GM19372 (cell line): ENCODE data around the gene TTR.

Source experiments
- ATAC-seq: cut with Tn5 transposase; IDR thresholded peaks from one replicate; pipeline ENCODE4 v1.9.1; 2021; ENCODE audit warnings: mild to moderate bottlenecking, low read depth, moderate library complexity; ENCODE audit not compliant: unreplicated experiment

Gene TTR

DNA sequence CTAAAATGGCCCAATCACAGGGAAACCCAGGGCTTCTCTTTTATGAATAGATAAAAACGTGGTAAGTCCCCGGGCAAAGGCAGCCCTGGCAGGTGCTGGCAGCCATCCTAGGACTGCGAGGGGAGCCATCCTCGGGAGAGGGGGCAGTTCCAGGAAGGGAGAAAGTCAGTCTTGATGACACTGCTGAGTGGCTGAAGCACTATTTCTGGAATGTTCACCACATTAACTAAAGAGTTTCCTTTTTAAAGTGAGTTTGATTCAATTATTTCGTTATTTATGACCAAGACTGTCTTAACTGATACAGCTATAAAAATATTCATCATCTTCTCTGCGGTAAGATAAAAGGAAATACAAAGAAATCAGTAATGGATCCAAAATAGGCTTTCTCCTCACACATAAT, 20.4 kb downstream of the TTR start:
- no peak for ATAC-seq

DNA sequence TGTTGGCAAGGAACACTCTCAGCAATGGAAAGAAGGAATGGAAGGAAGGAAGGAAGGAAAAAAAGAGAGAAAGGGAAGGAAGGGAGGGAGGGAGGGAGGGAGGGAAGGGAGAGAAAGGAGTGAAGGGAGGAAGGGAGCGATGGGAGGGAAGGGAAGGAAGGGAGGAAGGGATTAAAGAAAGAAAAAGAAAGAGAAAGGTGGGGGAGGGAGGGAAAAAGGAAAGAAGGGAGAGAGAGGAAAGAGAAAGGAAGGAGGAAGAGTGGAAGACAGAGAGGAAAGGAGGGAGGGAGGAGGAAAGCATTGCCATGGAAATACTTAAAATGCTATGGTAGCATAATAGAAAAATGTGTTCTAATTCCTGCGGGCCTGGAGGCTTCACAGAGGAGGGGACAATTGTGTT, 22.4 kb downstream of the TTR start:
- ATAC-seq = no peak

DNA sequence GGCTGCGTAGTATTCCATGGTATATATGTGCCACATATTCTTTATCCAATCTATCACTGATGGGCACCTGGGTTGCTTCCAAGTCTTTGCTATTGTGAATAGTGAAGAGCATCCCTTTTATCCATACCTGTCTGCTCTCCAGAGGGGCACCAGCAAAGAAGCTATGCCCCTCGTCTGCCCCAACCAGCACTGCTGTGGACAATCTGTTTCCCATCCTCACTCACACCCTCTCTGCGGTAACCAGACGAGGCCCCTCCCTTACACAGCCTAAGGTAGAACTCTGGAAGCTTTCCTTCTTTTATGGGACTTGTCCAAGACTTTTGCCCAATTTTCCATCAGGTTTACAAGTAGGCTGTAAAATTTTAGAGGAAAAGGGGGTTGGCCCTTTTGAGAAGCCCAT, 24.9 kb downstream of the TTR start:
- no peak for ATAC-seq

DNA sequence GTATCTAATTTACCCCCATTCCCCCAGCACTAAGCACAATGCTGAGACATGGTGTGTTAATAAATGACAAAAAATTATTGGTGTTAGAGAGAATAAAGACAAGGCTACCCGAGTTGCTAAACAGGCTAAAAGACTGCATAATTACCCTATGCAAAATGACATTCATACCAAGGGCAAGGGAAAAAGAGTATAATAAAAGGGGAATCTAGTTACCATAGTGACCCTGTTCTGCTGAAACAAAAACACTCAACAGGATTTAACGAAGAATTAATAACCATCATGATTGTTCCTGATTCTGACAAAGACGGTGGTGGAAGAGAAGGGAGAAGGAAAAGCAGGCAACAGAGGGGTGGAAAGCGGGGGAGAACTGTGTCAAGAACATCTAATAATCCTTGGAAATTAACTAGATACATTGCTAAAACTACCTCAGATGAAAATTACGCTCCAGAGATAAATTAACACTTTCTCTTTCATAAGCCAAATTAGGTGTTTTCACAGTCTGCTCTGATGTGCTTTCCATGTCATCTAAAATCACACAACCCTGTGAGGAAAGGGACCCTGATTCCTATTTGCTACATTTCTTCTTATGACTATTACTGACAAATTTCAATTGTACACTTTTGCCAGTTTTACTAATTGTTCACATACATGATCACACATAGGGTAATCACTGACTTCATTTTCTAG, 25.5 kb downstream of the TTR start:
- no peak for ATAC-seq

DNA sequence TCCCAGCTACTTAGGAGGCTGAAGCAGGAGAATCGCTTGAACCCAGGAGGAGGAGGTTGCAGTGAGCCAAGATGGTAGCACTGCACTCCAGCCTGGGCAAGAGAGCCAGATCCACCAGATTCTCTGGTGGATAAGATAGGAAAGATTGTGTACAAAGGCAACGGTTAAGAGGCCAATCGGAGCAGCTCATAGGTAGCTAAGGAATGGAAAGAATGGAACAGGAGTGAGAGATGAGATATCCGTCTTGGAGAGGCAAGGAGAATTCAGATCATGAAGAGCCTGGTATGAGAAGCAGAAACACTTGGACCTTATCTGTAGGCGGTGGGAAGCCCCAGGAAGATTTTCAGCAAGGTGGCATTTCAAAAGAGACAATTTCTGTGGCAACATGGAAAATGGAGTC, 27.1 kb downstream of the TTR start:
- ATAC-seq = no peak

DNA sequence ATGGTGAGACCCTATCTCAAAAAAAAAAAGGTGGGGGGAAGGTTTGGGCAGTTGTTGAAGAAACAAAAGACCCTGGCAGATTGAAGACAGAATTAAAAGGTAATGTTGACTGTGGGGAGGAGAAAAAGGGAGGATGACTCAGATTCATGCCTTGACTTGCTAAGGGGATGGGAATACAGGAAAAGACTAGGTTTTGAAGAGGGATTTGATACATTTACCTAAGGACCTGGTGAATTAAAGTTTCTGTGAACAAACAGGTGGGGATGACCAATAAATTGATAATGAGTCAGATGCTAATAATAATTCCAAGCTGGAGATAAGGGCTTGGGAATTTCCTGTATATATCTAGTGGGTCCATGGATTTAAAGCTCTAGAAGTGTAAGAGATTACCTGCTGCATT, 27.6 kb downstream of the TTR start:
- ATAC-seq = no peak

DNA sequence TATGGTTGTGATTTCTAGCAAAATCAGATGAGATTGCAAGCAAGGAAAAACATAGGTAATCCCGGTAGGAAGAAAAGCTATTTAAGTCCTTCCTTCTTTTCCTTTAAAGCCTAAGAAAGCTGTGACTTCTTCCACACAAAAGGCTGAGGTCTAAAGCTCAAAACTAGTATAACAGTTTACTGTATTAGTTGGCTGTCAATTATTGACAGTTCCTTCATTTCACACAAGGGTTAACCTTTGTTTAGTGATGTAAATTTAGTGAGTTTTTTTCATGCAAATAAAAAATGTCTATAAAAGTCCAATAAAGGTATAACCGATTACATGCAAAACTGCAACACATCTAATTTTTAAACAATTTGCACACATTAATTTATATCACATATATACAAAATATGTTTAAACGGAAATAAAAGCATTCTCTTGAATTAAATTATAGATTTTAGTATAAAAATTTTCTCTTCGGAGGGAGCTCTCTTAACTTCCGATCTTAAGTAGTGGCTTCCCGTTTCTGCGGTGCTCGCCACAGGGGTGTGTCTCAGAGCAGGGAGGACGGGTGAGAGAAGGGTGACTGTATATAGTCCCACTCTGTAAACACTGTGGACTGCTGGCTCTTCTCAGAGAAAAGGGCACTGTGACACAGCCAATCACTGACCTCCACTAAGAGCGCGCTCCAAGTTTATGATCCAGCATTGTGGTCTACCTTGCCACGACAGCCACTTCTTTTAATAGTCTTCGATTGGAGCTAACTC, 33.4 kb downstream of the TTR start:
- no peak for ATAC-seq

DNA sequence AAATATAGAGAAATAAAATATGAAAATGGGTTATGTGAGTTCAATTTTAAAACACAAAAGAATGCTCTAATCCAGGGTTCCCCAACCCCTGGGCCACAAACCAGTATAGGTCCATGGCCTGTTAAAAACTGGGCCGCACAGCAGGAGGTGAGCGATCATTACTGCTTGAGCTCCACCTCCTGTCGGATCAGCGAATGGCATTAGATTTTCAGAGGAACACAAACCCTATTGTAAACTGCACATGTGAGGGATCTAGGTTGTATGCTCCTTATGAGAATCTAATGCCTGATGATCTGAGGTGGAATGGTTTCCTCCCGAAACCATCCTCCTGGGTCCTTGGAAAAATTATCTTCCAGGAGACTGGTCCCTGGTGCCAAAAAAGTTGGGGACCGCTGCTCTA, 34.7 kb downstream of the TTR start:
- no peak for ATAC-seq

DNA sequence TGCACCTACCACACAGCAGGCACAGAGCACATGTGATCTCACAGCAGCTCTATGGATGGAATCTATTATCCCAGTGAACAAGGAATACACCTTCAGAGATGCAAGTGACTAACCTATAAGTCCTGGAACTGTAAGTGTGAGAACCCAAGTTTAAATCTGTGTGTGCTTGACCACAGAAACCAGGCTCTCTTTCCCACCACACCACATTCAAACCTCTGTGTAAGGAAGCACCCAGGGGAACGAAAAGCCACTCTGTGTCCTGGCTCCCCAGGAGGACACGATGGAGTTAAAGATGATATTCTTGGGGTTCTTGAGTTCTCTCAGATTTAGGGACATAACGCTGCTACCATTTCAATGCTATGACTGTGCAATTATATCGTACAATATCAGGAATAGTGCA, 38.9 kb downstream of the TTR start:
- ATAC-seq = no peak

DNA sequence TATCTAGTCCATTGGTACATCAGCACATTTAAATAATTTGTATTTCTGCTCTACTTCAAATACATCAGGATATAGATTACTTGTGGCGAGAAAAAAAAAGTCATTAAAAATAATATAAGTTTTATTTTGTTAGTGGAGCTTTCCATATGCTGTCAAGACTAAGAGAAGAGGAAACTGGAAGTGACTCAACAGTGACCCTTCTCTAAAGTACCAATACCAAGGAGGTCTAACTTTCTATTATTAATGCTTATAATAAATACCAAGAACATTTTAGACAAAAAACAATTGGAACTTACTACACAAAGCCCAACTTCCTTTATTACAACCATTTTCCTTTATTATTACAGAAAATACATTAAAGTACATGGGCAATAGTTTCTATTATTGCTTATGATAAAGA, 39.8 kb downstream of the TTR start:
- ATAC-seq = no peak

DNA sequence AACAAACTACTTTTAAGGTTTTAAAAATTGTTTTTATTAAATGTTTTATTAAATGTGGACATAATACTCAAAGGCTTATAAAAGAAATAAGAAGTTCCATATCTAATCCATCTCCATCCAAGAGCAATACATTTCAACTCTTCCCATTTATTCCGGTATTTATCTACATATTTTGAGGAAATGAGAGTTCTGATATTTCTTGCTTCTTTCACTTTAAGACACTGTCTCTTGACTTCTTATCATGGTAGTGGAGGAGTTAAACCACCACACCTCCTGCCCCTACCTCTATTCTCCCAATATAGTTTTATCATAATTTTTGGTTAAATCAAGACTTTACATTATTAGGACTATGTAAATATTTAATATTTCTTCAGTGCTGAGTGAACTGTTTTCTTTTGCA, 40.7 kb downstream of the TTR start:
- no peak for ATAC-seq

DNA sequence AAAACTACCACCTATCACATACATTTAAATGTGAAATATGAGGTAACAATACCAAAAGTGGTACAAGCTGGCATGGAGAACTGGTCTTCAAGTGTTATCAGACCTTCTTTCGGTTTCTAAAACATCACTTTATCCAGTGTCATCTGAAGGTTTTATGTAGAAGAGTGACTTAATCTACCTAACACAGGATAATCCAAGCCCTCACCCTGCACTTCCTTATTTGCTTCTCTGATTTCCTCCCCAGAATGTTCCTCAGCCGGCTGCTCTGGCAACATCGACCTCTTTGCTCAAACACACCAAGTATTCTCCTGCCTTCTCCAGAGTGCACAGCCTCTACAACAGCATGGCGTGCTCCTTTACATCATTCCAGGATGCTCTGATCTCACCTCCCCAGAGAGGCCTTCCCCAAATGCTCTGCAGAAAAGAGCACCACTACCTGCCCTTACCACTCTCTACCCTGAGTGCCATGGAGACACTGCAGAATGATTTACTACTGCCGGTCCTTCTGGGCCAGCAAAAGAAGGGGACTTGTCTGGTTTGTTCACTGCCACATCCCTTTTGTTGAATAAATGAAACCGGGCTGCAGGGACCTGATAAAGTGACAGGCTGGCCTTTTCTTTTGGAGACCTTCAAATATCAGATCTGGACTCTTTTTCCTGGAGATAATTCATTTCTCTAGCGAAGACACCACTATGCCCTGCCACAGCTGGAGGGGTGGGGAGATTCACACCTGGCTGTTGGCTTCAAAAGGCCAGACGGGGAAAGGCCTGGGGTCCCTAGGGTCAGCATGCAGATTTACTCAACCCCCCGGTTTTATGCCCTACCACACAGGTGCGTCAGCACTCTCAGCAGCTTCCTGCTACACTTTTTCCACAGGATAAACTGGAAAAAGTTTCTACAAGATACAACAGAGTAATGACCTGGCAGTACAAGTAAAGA, 42.0 kb downstream of the TTR start:
- peak; percentile 3 for ATAC-seq

DNA sequence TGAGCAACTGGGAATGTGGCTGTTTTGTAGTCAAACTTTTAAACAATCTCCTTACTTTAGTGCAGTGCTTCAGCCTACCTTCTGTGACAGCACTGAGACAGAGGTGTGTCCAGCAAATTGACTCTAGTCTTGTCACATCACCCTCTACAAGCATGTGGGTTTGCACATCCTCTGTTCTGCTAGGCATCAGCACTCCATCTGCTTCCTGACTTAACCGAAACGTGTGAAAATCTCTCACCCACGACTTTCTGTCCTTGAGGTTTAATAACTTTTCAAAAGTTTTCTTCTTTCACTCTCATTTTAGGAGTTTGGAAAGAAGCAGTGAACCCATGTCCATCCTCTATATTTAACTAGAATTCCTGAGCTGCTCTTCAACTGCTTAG, 42.6 kb downstream of the TTR start:
- peak; percentile 94 for ATAC-seq

DNA sequence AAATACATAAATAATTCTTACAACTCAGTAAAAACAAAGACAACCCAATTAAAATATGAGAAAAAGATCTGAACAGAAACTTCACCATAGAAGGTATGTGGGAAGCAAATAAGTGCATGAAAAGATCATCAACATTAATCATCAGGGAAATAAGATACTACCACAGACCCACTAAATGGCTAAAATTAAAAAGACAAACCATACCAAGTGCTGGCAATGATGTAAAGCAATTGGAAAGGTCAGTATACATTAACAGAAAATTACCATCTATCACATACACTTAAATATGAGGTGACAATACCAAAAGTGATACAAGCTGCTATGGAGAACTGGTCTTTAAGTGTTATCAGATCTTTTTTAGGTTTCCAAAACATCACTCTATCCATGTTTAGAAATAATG, 44.7 kb downstream of the TTR start:
- ATAC-seq = no peak

DNA sequence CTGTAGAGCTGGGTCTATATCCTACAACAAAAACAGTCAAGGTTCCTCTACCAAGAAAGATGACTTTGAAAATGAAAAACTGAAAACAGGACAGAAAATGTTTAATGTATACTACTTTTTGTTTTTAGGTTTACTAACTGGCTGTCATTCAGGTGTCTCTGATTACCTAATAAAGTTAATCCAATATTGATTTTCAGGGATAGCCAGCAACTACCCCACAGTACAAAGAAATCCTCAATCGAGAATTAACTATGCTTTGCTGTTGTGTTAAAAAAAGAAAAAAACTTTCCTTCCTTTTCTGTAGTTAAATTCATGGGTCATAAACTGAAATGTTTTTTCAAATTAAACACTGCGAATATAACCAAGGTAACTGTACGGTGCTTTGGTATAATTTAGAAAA, 45.8 kb downstream of the TTR start:
- no peak for ATAC-seq

DNA sequence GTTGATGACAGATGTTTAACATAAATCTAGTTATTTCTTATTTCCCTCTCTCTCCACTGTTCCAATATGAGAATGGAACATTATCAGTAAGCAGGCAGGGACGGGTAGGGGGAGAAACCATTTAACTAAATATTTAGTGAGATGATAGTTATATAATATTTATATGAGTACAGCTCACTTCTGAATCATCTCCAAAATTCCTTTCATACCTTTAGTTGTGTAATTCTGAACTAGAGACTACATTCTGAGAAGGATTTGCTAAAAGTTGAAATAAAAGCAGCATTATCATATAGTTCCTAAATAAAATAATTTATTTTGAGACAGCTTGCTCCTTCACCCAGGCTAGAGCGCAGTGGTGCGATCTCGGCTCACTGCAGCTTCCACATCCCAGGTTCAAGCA, 51.3 kb downstream of the TTR start:
- no peak for ATAC-seq

DNA sequence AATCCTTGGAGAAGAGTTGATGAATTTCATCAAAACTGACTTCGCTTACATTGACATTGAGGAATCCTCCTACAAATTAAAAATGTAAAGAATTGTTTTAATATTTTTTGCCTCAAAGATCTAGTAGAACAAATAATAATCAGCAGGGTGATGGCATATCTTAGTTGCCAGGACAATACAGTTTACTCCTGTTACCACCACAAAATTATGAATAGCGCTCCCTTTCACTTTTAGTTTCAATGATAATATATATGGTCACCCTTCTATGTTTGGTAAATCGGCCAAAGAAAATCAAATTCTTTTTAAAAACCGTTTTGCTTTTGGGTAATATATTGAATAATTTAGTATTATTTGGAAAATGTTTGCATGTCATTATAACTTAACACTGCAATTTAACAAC, 53.7 kb downstream of the TTR start:
- ATAC-seq = no peak

DNA sequence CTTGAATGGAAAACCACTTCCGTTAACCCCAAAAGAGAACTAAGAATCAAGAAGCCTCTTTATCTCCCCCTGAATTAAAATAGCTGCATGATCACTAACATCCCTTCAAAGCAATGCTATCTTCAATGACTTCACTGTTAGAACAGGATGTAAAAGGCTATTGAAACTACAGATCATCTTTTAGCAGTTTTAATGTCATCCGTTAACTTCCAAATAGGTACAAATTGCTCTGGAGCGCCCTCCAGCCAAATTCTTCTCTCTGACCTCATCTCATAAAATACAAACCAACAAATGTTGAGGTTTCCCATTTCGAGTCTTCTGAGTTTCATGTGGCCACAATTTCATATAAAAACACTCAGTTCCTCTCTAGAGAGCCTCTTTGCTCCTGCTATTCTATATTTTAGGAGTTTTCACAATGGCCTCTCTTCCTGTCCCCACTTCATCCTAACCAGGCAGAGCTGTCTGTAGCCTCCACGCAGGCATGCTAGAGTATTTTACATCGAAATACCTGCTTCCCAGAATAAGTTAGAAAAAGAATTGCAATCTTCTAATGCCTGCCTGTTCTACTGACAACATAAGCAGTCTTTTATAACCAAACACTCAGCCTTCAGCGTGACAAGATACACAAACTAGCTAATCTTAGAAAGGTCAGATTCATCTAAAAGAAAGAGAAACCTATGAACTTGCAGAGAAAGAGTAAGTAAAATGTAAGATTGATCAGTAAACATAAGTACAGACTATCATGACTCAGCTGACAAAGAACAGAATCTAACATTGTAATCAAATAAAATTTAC, 54.9 kb downstream of the TTR start:
- peak; percentile 29 for ATAC-seq

DNA sequence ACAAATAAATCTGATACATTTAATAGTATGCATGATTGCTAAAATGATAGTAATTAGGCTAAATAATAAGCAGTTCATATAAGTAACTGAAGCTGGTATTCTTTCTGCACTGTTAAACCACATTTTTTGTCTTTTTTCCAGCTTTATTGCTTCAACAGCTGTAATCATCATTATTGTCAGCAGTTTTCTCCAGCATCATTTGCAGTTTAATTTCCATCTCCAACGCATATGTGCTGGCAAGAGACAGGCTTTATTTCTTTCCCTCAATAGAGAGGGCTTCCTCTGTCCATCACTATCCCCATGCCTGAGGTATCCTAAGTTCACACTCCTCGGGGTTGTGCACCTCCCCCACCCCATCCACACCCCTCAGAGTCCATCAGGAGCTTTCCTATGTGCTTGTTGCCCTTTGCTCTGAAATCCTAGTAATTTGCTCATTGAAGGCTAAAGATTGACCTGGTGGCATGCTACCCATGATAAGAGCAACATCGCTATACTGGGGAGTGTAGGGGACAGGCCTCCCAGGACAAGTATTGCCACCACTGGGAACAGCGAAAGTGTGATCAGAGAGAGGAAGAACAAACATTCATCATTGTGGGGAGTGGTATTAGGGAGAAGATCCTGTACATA, 55.6 kb downstream of the TTR start:
- no peak for ATAC-seq
